Midbrain (tissue), 1 donor: Measurements from ENCODE around the gene CXCL17.
"Not testable (repeated sequence)": the region's sequence is repeated elsewhere in the genome, so short reads cannot be mapped to it uniquely, and the experiment has no call there.

Source experiments
- DNase-seq: peaks from one replicate; lab custom pipeline; 2025; lab: John Stamatoyannopoulos, UW

CXCL17 gene

DNA sequence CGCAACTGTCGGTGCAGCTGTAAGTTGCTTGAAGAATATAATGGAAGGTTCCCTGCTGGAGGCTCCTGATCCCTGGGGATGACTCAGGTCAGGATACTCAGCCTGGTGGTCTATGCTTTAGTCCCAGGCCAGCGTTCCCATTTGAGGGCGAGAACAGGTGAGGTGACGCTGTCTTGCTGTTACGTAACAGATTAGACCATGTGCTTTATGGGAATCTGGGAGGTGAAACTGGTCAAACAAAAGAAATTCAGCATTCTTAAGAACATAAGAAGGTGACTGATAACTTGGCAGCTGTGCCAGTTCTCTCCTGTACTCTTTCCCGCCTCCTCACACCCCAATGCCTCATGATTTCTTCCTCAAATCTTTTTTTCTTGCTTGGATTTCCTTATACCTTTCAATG lies at the start of gene CXCL17:
TSS of gene CXCL17 (minus strand) at position 114 of the 400 bp plus-strand sequence. CDS start 114 bp downstream, outside the sequence.
- DNase-seq, result no peak

GRCh38 chr19:42488783-42489521 lies 46.2 kb upstream of the CXCL17 start:
- no peak for DNase-seq

DNA sequence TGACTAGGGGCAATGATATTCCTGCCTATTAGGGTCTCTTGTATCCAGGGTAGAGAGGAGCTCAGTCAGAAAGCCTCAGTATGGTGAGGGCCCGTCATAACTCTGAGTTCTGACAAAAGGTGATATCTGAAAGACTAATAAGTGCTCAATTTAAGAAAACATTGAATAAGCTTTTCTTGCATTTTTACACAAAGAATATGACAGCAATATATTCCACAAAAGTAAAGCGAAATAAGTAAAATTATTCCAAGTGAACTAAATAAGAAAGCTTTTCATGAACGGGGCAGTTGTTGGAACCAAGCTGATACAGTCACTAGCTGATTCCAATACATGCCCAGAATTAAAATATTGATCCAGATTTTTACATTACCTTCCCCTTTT lies 45.0 kb upstream of the CXCL17 start:
- DNase-seq, result no peak

DNA sequence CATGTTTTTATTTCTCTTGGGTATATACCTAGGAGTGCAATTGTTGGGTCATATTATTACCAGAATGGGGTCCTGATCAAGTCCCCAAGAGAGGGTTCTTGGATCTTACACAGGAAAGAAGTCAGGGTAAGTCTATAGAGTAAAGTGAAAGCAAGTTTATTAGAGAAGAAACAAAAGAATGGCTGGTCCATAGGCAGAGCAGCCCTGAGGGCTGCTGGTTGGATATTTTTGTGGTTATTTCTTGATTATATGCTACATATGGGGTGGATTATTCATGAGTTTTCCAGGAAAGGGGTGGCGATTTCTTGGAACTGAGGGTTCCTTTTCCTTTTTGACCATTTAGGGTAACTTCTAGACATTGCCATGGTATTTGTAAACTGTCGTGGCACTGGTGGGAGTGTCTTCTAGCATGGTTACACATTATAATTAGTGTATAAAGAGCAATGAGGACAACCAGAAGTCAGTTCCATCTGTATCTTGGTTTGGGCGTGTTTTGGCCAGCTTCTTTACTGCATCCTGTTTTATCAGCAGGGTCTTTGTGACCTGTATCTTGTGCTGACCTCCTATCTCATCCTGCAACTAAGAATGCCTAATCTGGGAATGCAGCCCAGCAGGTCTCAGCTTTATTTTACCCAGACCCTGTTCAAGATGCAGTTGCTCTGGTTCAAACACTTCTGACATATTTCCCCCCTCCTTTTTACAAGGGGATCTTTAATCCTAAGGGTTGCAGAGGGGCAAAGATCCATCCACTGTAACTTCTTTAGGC lies 44.5 kb upstream of the CXCL17 start:
- no peak for DNase-seq

- DNase-seq, result not testable (repeated sequence)
Observed at GRCh38 chr19:42485036-42485435, 42.3 kb upstream of the CXCL17 start.

- DNase-seq, result no peak
Observed at GRCh38 chr19:42480335-42481095, 37.8 kb upstream of the CXCL17 start.

DNA sequence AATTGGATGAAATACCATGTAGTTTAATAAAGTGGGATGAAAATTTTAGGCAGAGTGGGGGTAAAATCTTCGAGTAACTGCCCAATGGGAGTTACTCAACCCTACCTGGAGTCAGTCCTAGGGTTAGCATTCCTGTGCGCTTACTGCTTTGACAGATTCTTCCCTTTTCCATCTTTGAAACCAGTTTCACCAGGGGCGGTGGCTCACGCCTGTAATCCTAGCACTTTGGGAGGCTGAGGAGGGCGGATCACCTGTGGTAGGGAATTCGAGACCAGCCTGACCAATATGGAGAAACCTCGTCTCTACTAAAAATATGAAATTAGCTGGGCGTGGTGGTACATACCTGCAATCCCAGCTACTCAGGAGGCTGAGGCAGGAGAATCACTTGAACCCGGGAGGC lies 37.0 kb upstream of the CXCL17 start:
- DNase-seq, result no peak

DNA sequence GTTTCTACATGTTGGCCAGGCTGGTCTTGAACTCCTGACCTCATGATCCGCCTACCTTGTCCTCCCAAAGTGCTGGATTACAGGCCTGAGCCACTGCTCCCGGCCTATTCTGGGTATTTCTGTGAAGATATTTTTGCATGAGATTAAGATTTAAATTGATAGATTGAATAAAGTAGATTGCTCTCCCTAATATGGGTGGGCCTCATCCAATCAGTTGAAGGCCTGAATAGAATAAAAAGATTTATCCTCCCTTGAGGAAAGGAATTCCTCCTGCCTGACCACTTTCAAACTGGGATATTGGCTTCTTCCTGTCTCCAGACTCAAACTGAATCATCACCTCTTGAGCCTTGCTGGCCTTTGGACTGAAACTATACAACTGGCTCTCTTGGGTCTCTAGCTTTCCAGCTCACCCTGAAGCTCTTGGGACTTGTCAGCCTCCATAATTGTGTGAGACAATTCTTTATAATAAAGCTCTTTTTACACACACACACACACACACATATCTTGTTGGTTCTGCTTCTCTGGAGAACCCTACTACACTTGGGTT lies 36.1 kb upstream of the CXCL17 start:
- DNase-seq, result no peak

DNA sequence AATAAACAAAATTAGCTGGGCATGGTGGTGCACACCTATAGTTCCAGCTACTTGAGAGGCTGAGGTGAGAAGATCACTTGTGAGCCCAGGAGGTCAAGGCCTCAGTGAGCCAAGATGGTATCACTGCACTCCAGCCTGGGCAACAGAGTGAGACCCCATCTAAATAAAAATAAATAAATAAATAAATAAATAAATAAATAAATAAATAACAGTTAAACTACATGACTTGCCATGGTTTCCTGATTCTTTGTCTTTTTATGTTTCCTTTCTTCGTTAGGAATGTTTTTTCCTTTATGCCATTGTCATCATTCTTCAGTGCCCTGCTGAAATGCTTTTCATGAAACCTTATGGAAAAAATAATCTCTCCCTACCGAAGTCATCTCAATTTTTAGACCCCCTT lies 35.2 kb upstream of the CXCL17 start:
- no peak for DNase-seq

- DNase-seq, result no peak
Observed at GRCh38 chr19:42477117-42477516, 34.4 kb upstream of the CXCL17 start.

DNA sequence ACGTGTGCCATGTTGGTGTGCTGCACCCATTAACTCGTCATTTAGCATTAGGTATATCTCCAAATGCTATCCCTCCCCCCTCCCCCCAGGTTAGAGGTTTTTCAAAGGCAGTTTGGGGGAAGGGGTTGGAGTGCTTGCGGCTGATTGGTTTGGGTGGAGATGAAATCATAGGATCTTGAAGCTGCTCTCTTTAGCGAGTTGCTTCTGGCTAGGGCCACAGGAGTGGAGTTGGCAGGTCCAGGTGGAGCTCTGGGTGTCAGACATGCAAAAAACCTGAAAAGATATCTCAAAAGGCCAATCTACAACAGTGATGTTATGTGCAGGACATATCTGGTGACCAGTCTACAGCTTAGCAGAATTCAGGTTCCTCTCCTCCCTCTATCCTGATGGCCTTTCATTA lies 32.6 kb upstream of the CXCL17 start:
- DNase-seq, result no peak

GRCh38 chr19:42474743-42475142 lies 32.0 kb upstream of the CXCL17 start:
- peak; percentile 22 for DNase-seq

GRCh38 chr19:42473686-42474085 lies 30.9 kb upstream of the CXCL17 start:
- no peak for DNase-seq

- no peak for DNase-seq
Observed at GRCh38 chr19:42472402-42473147, 29.8 kb upstream of the CXCL17 start.

GRCh38 chr19:42471554-42472249 lies 29.0 kb upstream of the CXCL17 start:
- DNase-seq, result no peak

GRCh38 chr19:42469311-42470235 lies 26.8 kb upstream of the CXCL17 start:
- DNase-seq, result no peak

GRCh38 chr19:42468273-42468796 lies 25.6 kb upstream of the CXCL17 start:
- DNase-seq, result no peak

DNA sequence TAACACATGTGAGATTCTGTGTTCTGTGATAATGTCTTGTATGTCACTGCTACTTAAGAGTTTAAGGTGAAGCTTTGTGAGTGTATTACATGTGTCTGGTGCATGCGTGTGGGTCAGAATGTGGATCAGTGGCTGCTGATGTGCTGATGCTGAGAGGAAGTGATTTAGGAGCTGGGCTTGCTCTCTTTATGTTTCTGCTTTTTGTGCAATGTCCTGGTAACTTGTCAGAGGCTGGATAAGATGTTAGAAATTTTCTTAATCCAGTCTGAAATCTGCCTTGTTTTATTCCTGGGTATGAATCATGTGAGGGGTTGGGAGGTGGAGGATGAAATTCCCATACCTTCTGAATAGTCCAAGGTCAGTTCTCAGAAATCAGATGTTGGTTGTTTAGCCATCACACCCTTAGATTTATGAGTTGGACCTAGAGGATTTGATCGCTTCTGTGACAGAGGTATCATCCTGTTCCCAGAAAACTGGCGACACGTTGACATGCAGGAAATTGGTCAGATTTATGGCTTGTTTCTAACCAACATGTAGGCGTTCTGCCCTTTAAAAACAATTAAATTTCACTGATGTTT lies 24.5 kb upstream of the CXCL17 start:
- DNase-seq, result peak; percentile 8

- DNase-seq, result no peak
Observed at GRCh38 chr19:42466521-42467182, 23.9 kb upstream of the CXCL17 start.
